Endodermal cell (in vitro differentiated cells): Measurements from ENCODE around the gene MLH1. TPM values are rescaled to one million over a fixed set of nuclear protein-coding genes. Genes with fewer than 3 reads are reported as not detected.

Source experiments
- DNase-seq: peaks from one replicate; pipeline ENCODE4 v3.0.0-alpha.2; 2017
- H3K27ac ChIP-seq: 2 replicates; pipeline ENCODE4 v1.5.1; 2013; ENCODE audit warnings: mild to moderate bottlenecking, low read depth, low read length, moderate library complexity
- H3K27me3 ChIP-seq: 2 replicates; pipeline ENCODE4 v1.6.1; 2013; ENCODE audit warnings: mild to moderate bottlenecking, low read length, moderate library complexity; ENCODE audit not compliant: insufficient read depth, control insufficient read depth, poor library complexity, severe bottlenecking
- H3K36me3 ChIP-seq: 2 replicates; pipeline ENCODE4 v1.7.0; 2013; ENCODE audit warnings: mild to moderate bottlenecking, low read length, moderate library complexity; ENCODE audit not compliant: control insufficient read depth, insufficient read depth
- H3K4me1 ChIP-seq: one replicate; pipeline ENCODE4 v1.7.0; 2013; ENCODE audit warnings: low read length; ENCODE audit not compliant: control insufficient read depth, insufficient read depth
- H3K4me3 ChIP-seq: 2 replicates; pipeline ENCODE4 v1.5.1; 2013; ENCODE audit warnings: mild to moderate bottlenecking, low read length, moderate library complexity
- H3K9ac ChIP-seq: 2 replicates; pipeline ENCODE4 v1.6.1; 2013; ENCODE audit warnings: mild to moderate bottlenecking, low read length, moderate library complexity; ENCODE audit not compliant: poor library complexity, severe bottlenecking; ENCODE audit errors: extremely low read depth
- H3K9me3 ChIP-seq: 2 replicates; pipeline ENCODE4 v1.6.1; 2013; ENCODE audit warnings: mild to moderate bottlenecking, low read length, moderate library complexity; ENCODE audit not compliant: control insufficient read depth
- H3K27ac Mint-ChIP-seq: 2 replicates; pipeline ENCODE4 v1.8.0; 2020; ENCODE audit warnings: mixed read lengths
- H3K27me3 Mint-ChIP-seq: 2 replicates; pipeline ENCODE4 v1.8.0; 2021; ENCODE audit warnings: mild to moderate bottlenecking, mixed read lengths; ENCODE audit not compliant: insufficient read depth
- H3K36me3 Mint-ChIP-seq: 2 replicates; pipeline ENCODE4 v1.8.0; 2020; ENCODE audit warnings: low read depth, mixed read lengths
- H3K4me1 Mint-ChIP-seq: 2 replicates; pipeline ENCODE4 v1.8.0; 2020; ENCODE audit warnings: mixed read lengths
- H3K4me3 Mint-ChIP-seq: 2 replicates; pipeline ENCODE4 v1.8.0; 2020; ENCODE audit warnings: mild to moderate bottlenecking, moderate library complexity, mixed read lengths
- H3K9me3 Mint-ChIP-seq: 2 replicates; pipeline ENCODE4 v1.8.0; 2020; ENCODE audit warnings: mild to moderate bottlenecking, mixed read lengths
- WGBS, 2 experiments: methylation state at CpG; one replicate each; pipeline versions ENCODE4 v1.1.5 to v1.1.7; 2013; ENCODE audit warnings: missing lambda C conversion rate in 2 of 2, mixed read lengths in 1 of 2; ENCODE audit not compliant: insufficient coverage in 1 of 2, insufficient read length in 1 of 2; 5-methylcytosine and 5-hydroxymethylcytosine counted together
- total RNA-seq, 2 donors: library from RNA; stranded (reverse); fragmentation: NEBNext Ultra II Directional in 1 of 2; extraction: Animal tissue kit (Norgen Biotek cat#: 25700) in 1 of 2; gene quantifications; 2 replicates in 1 of 2; 3 replicates in 1 of 2; pipeline ENCODE4 v1.2.1, GENCODE V29; 2021
- TF ChIP-seq, protein P1 (sequence below): fragments of 200-600 bp; sonication (generic); conservative IDR thresholded peaks from 2 replicates; pipeline ENCODE4 v1.5.0; 2021; ENCODE audit warnings: antibody characterized with exemption, mild to moderate bottlenecking

The MLH1 gene
- total RNA-seq, 2 donors from 2014 or later: 36.4 to 47.0 TPM

DNA sequence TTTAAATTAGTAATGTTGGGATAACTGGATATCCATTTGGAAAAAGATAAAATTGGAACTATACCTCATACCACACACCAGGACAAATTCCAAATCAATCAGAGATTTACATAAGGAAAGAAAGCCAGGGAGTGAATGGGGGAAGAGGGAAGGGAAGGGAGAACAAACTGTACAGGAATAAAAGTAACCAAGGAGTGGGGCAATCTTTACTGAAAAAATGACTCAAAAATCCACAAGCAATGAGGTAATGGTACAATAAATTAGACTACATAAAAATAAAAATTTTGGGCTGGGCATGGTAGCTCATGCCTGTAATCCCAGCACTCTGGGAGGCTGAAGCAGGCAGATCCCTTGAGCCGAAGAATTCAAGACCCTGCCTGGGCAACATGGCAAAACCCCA, 82.6 kb downstream of the MLH1 start:
- Mint-ChIP-seq H3K27me3 (no peaks in the 10 kb centered on the region), H3K4me1 (no peaks in the 10 kb centered on the region), H3K36me3 (peaks cover 33% of the 10 kb centered on the region), H3K4me3 (no peak overlapping the region), H3K27ac (no peak overlapping the region), H3K9me3 (no peaks in the 10 kb centered on the region)
- H3K9ac ChIP-seq: no peak overlapping the region
- H3K27me3 ChIP-seq: no peaks in the 10 kb centered on the region
- no peaks in the 10 kb centered on the region for H3K9me3 ChIP-seq
- 75 to 92% methylated on average over 1 of the region's 1 CpG for WGBS, 2 experiments
- TF ChIP-seq, protein P1, sequence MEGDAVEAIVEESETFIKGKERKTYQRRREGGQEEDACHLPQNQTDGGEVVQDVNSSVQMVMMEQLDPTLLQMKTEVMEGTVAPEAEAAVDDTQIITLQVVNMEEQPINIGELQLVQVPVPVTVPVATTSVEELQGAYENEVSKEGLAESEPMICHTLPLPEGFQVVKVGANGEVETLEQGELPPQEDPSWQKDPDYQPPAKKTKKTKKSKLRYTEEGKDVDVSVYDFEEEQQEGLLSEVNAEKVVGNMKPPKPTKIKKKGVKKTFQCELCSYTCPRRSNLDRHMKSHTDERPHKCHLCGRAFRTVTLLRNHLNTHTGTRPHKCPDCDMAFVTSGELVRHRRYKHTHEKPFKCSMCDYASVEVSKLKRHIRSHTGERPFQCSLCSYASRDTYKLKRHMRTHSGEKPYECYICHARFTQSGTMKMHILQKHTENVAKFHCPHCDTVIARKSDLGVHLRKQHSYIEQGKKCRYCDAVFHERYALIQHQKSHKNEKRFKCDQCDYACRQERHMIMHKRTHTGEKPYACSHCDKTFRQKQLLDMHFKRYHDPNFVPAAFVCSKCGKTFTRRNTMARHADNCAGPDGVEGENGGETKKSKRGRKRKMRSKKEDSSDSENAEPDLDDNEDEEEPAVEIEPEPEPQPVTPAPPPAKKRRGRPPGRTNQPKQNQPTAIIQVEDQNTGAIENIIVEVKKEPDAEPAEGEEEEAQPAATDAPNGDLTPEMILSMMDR: no peak
- H3K4me3 ChIP-seq: no peak overlapping the region
- no peak for DNase-seq
- H3K27ac ChIP-seq: no peak overlapping the region
- H3K36me3 ChIP-seq: peaks cover 41% of the 10 kb centered on the region
- H3K4me1 ChIP-seq: no peaks in the 10 kb centered on the region

DNA sequence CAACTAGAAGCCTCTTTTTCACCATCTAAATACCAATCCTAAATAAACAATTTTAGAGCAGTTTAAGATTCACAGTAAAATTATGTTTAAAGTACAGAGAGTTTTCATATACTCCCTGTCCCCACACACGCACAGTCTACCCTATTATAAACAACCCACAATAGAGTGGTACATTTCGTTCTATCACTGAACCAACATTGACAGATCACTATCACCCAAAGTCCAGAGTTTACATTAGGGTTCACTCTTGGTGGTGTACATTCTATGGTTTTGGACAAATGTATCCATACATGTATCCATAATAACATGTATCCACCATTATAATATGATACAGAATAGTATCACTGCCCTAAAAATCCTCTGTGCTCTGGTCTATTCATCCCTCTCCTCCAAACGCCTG, 89.0 kb downstream of the MLH1 start:
- TF ChIP-seq, protein P1: no peak
- no peak overlapping the region for H3K4me3 Mint-ChIP-seq
- no peaks in the 10 kb centered on the region for H3K4me1 ChIP-seq
- H3K27ac ChIP-seq: no peak overlapping the region
- H3K9ac ChIP-seq: no peak overlapping the region
- no peaks in the 10 kb centered on the region for H3K4me1 Mint-ChIP-seq
- H3K27me3 Mint-ChIP-seq: no peaks in the 10 kb centered on the region
- 86 to 93% methylated on average over 3 of the region's 3 CpGs for WGBS, 2 experiments
- H3K9me3 ChIP-seq: no peaks in the 10 kb centered on the region
- no peak overlapping the region for H3K4me3 ChIP-seq
- DNase-seq: no peak
- H3K36me3 Mint-ChIP-seq: peaks cover 15% of the 10 kb centered on the region
- H3K36me3 ChIP-seq: peaks cover 50% of the 10 kb centered on the region
- no peaks in the 10 kb centered on the region for H3K9me3 Mint-ChIP-seq
- no peak overlapping the region for H3K27ac Mint-ChIP-seq
- H3K27me3 ChIP-seq: no peaks in the 10 kb centered on the region

DNA sequence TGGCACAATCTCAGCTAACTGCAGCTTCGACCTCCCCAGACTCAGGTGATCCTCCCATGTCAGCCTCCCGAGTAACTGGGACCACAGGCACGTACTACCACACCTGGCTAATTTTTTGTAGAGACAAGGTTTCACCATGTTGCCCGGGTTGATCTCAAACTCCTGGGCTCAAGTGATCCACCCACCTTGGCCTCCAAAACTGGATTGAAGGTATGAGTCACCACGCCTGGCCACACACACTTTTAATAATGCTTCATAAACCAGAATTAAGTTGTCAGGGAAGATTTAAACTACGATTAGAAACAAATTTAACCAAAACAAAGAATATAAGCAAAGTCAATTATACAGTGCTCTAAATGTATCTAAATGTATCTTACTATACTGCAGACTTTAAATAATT, 93.6 kb downstream of the MLH1 start:
- H3K9ac ChIP-seq: no peak overlapping the region
- no peaks in the 10 kb centered on the region for H3K9me3 ChIP-seq
- no peaks in the 10 kb centered on the region for H3K27me3 ChIP-seq
- no peak overlapping the region for H3K4me3 Mint-ChIP-seq
- H3K27ac Mint-ChIP-seq: no peak overlapping the region
- peaks cover 17% of the 10 kb centered on the region for H3K36me3 Mint-ChIP-seq
- 87 to 96% methylated on average over 4 to 6 of the region's 6 CpGs for WGBS, 2 experiments
- no peaks in the 10 kb centered on the region for H3K4me1 ChIP-seq
- H3K36me3 ChIP-seq: peaks cover 49% of the 10 kb centered on the region
- DNase-seq: no peak
- H3K4me3 ChIP-seq: no peak overlapping the region
- TF ChIP-seq, protein P1: no peak
- H3K4me1 Mint-ChIP-seq: no peaks in the 10 kb centered on the region
- no peaks in the 10 kb centered on the region for H3K9me3 Mint-ChIP-seq
- H3K27ac ChIP-seq: no peak overlapping the region
- H3K27me3 Mint-ChIP-seq: no peaks in the 10 kb centered on the region
